GM12878 (cell line): ENCODE data around the gene MPC1. TPM values are rescaled to one million over a fixed set of nuclear protein-coding genes. Genes with fewer than 3 reads are reported as not detected.

Experiments
- ATF3 ChIP-seq: IDR thresholded peaks from 2 replicates; pipeline ENCODE4 v1.6.1; 2011; ENCODE audit warnings: low read depth, mild to moderate bottlenecking, low read length, moderate library complexity, borderline replicate concordance; ENCODE audit errors: extremely low read depth
- CHD2 ChIP-seq: IDR thresholded peaks from 2 replicates; pipeline ENCODE4 v1.6.1; 2011; ENCODE audit warnings: low read depth, low read length, improper control_type of control experiment, borderline replicate concordance
- E2F4 ChIP-seq: IDR thresholded peaks from 2 replicates; pipeline ENCODE4 v1.6.1; 2012; ENCODE audit warnings: low read depth, low read length, improper control_type of control experiment
- EED ChIP-seq: sonication (generic); IDR thresholded peaks from 2 replicates; pipeline ENCODE4 v1.6.1; 2016; ENCODE audit warnings: antibody characterized with exemption, low read depth
- ETV6 ChIP-seq, 2 experiments: fragments of 450-650 bp in 1 of 2; IDR thresholded peaks in 1 of 2; conservative IDR thresholded peaks in 1 of 2; 2 replicates each; pipeline ENCODE4 v1.6.1; 2014; ENCODE audit warnings: antibody characterized with exemption in 1 of 2, borderline replicate concordance in 1 of 2, low read depth in 1 of 2, mild to moderate bottlenecking in 1 of 2, moderate library complexity in 1 of 2
- IKZF1 ChIP-seq: fragments of 450-650 bp; conservative IDR thresholded peaks from 2 replicates; pipeline ENCODE4 v1.6.1; 2017; ENCODE audit warnings: antibody characterized with exemption, mild to moderate bottlenecking
- NFYB ChIP-seq: IDR thresholded peaks from 2 replicates; pipeline ENCODE4 v1.6.1; 2011; ENCODE audit warnings: low read depth, mild to moderate bottlenecking, low read length, improper control_type of control experiment, moderate library complexity; ENCODE audit not compliant: insufficient read depth
- PML ChIP-seq: IDR thresholded peaks from 2 replicates; pipeline ENCODE4 v1.6.1; 2012; ENCODE audit warnings: low read length, inconsistent platforms
- POLR2AphosphoS5 ChIP-seq: IDR thresholded peaks from 2 replicates; pipeline ENCODE4 v1.6.1; 2011; ENCODE audit warnings: mild to moderate bottlenecking, low read length, inconsistent platforms
- RBBP5 ChIP-seq: fragments of 200-600 bp; sonication (generic); conservative IDR thresholded peaks from 2 replicates; pipeline ENCODE4 v1.6.1; 2016
- RUNX3 ChIP-seq: IDR thresholded peaks from 2 replicates; pipeline ENCODE4 v1.6.1; 2012; ENCODE audit warnings: low read length, inconsistent platforms
- SMAD1 ChIP-seq: fragments of 450-650 bp; IDR thresholded peaks from 2 replicates; pipeline ENCODE4 v1.6.1; 2018; ENCODE audit warnings: mild to moderate bottlenecking, low read depth; ENCODE audit not compliant: partially characterized antibody
- SMAD5 ChIP-seq: IDR thresholded peaks from 2 replicates; pipeline ENCODE4 v1.6.1; 2016; ENCODE audit warnings: antibody characterized with exemption, low read depth
- SMARCA5 ChIP-seq: fragments of 450-650 bp; IDR thresholded peaks from 2 replicates; pipeline ENCODE4 v1.6.1; 2017; ENCODE audit warnings: mild to moderate bottlenecking
- SRF ChIP-seq, 2 experiments: IDR thresholded peaks; 2 replicates each; pipeline ENCODE4 v1.6.1; 2011; ENCODE audit warnings: low read depth in 2 of 2, low read length in 2 of 2, mild to moderate bottlenecking in 1 of 2, moderate library complexity in 1 of 2
- TBL1XR1 ChIP-seq: IDR thresholded peaks from 2 replicates; pipeline ENCODE4 v1.6.1; 2012; ENCODE audit warnings: low read depth, low read length, improper control_type of control experiment
- polyA plus RNA-seq, 11 experiments: library from polyadenylated mRNA; depleted of rRNA in 4 of 11; unstranded in 6 of 11; stranded (reverse) in 5 of 11; fragments of >200 nt; fragmentation: Nextera tagmentation in 4 of 11; fragmentation: Illumina TruSeq in 1 of 11; extraction: Ambion mirVana in 4 of 11; extraction: Trizol in 1 of 11; gene quantifications; 1 replicate in 1 of 11; 2 replicates in 10 of 11; pipeline versions ENCODE4 v1.2.1 to v1.2.3, GENCODE V29; 2011 to 2016; ENCODE audit warnings: inconsistent platforms in 2 of 11, missing spikeins in 2 of 11, low read depth in 1 of 11
- total RNA-seq, 4 experiments: library from RNA; depleted of rRNA in 3 of 4; stranded (reverse); fragments of >200 nt in 3 of 4; fragmentation: Illumina TruSeq in 1 of 4; extraction: Trizol in 1 of 4; gene quantifications; 2 replicates each; pipeline versions ENCODE4 v1.2.1 to v1.2.3, GENCODE V29; 2013 to 2021
- TF ChIP-seq, protein P1 (sequence below): IDR thresholded peaks from 2 replicates; pipeline ENCODE4 v1.6.1; 2012; ENCODE audit warnings: low read depth, low read length, improper control_type of control experiment
- TF ChIP-seq, protein P2 (sequence below): fragments of 150-350 bp; IDR thresholded peaks from 2 replicates; pipeline ENCODE4 v1.6.1; 2016; ENCODE audit warnings: low read depth, low read length

Gene MPC1
- total and polyA plus RNA-seq, 10 of the 15 experiments (the other 5 are each of a cell fraction or from before 2014, with no cell fraction given): 53.2 to 177 (median 78.8) TPM

- TF ChIP-seq ETV6 (conservative IDR thresholded peaks at IDR 0.05 in 1 of 2, IDR thresholded peaks at IDR 0.05 in 1 of 2; ENCODE audit: borderline replicate concordance in 1 of 2, low read depth in 1 of 2) (peak in 1 of 2 experiments; percentile 31; a peak in 1 of 4 replicates), SRF (IDR thresholded peaks at IDR 0.05; ENCODE audit: low read depth in 2 of 2, low read length in 2 of 2) (no peak), RBBP5 (peak; percentile 40; the same call in 1 of the 2 replicates), PML (peak; percentile 35; the same call in 1 of the 2 replicates), IKZF1 (peak; percentile 89), SMARCA5 (peak; percentile 20; the same call in 1 of the 2 replicates), POLR2AphosphoS5 (peak; percentile 44; the same call in 1 of the 2 replicates), TBL1XR1 (peak; percentile 12; the same call in 1 of the 2 replicates), CHD2 (peak; percentile 73; the same call in 1 of the 2 replicates), SMAD1 (no peak), SMAD5 (0 out of 2 replicates have a peak, but pooled peaks have one; percentile 12), RUNX3 (peak; percentile 89), ATF3 (peak; percentile 40; the same call in 1 of the 2 replicates), E2F4 (peak; percentile 92), EED (peak; percentile 68), NFYB (peak; percentile 93)
- TF ChIP-seq, protein P1, sequence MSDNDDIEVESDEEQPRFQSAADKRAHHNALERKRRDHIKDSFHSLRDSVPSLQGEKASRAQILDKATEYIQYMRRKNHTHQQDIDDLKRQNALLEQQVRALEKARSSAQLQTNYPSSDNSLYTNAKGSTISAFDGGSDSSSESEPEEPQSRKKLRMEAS: peak; percentile 31; the same call in 1 of the 2 replicates
- TF ChIP-seq, protein P2, sequence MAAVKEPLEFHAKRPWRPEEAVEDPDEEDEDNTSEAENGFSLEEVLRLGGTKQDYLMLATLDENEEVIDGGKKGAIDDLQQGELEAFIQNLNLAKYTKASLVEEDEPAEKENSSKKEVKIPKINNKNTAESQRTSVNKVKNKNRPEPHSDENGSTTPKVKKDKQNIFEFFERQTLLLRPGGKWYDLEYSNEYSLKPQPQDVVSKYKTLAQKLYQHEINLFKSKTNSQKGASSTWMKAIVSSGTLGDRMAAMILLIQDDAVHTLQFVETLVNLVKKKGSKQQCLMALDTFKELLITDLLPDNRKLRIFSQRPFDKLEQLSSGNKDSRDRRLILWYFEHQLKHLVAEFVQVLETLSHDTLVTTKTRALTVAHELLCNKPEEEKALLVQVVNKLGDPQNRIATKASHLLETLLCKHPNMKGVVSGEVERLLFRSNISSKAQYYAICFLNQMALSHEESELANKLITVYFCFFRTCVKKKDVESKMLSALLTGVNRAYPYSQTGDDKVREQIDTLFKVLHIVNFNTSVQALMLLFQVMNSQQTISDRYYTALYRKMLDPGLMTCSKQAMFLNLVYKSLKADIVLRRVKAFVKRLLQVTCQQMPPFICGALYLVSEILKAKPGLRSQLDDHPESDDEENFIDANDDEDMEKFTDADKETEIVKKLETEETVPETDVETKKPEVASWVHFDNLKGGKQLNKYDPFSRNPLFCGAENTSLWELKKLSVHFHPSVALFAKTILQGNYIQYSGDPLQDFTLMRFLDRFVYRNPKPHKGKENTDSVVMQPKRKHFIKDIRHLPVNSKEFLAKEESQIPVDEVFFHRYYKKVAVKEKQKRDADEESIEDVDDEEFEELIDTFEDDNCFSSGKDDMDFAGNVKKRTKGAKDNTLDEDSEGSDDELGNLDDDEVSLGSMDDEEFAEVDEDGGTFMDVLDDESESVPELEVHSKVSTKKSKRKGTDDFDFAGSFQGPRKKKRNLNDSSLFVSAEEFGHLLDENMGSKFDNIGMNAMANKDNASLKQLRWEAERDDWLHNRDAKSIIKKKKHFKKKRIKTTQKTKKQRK: no peak
Observed at GRCh38 chr6:166382933-166383801, at the start of gene MPC1 (continued).
